HG02885 (cell line): ENCODE measurements around the gene WWOX.

ENCODE experiments used
- ATAC-seq: cut with Tn5 transposase; IDR thresholded peaks from one replicate; pipeline ENCODE4 v1.9.1; 2021; ENCODE audit warnings: mild to moderate bottlenecking; ENCODE audit not compliant: unreplicated experiment, poor library complexity

WWOX gene

GRCh38 chr16:78252757-78253156 is 153.3 kb downstream of the WWOX start:
- ATAC-seq, result no peak

- no peak for ATAC-seq
Measured at GRCh38 chr16:78254841-78255240, 155.4 kb downstream of the WWOX start.

- no peak for ATAC-seq
Measured at GRCh38 chr16:78256686-78257375, 157.4 kb downstream of the WWOX start.

- no peak for ATAC-seq
Measured at GRCh38 chr16:78257376-78257728, 157.9 kb downstream of the WWOX start.

- no peak for ATAC-seq
Measured at GRCh38 chr16:78258375-78259065, 159.1 kb downstream of the WWOX start.

GRCh38 chr16:78259873-78260272 is 160.4 kb downstream of the WWOX start:
- no peak for ATAC-seq

- no peak for ATAC-seq
Measured at GRCh38 chr16:78264642-78265041, 165.2 kb downstream of the WWOX start.

GRCh38 chr16:78269256-78269655 is 169.8 kb downstream of the WWOX start:
- no peak for ATAC-seq

GRCh38 chr16:78271981-78272380 is 172.5 kb downstream of the WWOX start:
- ATAC-seq, result no peak

- ATAC-seq, result no peak
Measured at GRCh38 chr16:78274771-78275170, 175.3 kb downstream of the WWOX start.

GRCh38 chr16:78275420-78275819 is 176.0 kb downstream of the WWOX start:
- ATAC-seq, result no peak

- ATAC-seq, result no peak
Measured at GRCh38 chr16:78277321-78278055, 178.0 kb downstream of the WWOX start.

- ATAC-seq, result no peak
Measured at GRCh38 chr16:78278056-78278450, 178.6 kb downstream of the WWOX start.

GRCh38 chr16:78281115-78281514 is 181.7 kb downstream of the WWOX start:
- ATAC-seq, result no peak

- no peak for ATAC-seq
Measured at GRCh38 chr16:78283548-78284251, 184.2 kb downstream of the WWOX start.

- ATAC-seq, result no peak
Measured at GRCh38 chr16:78284326-78284725, 184.9 kb downstream of the WWOX start.

GRCh38 chr16:78284957-78285434 is 185.5 kb downstream of the WWOX start:
- no peak for ATAC-seq

- no peak for ATAC-seq
Measured at GRCh38 chr16:78285437-78285922, 186.0 kb downstream of the WWOX start.

- no peak for ATAC-seq
Measured at GRCh38 chr16:78286065-78286464, 186.6 kb downstream of the WWOX start.

- ATAC-seq, result no peak
Measured at GRCh38 chr16:78288888-78289287, 189.4 kb downstream of the WWOX start.

- ATAC-seq, result no peak
Measured at GRCh38 chr16:78289373-78289772, 189.9 kb downstream of the WWOX start.
